ENCODE data around the gene NCAM1.

Gene NCAM1

DNA sequence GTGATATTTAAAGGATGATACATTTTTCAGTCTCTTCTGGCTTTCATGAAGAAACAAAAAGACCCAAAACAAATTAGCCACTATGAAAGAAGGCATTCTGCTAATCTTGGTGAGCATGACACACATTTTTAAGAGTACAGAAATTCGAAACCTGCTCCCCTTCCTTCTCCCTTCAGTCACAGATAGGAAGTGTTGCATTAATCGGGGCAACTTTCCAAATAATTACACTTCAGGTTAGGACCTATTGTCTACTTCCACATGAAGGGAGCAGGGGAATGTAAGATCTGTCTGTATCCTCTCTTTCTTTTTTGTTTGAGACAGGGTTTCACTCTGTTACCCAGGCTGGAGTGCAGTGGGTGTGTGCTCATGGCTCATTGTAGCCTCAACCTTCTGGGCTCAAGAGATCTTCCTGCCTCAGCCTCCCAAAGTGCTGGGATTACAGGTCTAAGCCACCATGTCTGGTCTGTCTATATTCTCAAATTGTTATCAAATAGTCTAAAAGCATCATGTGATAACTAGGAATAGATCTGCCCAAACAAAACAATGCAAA is 45.8 kb downstream of the NCAM1 start:
- H3K4me3 ChIP-seq (ENCODE audit: low read depth, low read length), result no peak overlapping the region
- H3K27me3 ChIP-seq (ENCODE audit: control insufficient read depth, insufficient read depth, low read length), result no peaks in the 10 kb centered on the region
- no peak overlapping the region for H3K9ac ChIP-seq (ENCODE audit: low read depth, low read length)
- no peaks in the 10 kb centered on the region for H3K9me3 ChIP-seq (ENCODE audit: control insufficient read depth, insufficient read depth, low read length)
- no peaks in the 10 kb centered on the region for H3K36me3 ChIP-seq (ENCODE audit: control insufficient read depth, insufficient read depth, low read length)
- no peaks in the 10 kb centered on the region for H3K4me1 ChIP-seq (ENCODE audit: control insufficient read depth, insufficient read depth, low read length)

DNA sequence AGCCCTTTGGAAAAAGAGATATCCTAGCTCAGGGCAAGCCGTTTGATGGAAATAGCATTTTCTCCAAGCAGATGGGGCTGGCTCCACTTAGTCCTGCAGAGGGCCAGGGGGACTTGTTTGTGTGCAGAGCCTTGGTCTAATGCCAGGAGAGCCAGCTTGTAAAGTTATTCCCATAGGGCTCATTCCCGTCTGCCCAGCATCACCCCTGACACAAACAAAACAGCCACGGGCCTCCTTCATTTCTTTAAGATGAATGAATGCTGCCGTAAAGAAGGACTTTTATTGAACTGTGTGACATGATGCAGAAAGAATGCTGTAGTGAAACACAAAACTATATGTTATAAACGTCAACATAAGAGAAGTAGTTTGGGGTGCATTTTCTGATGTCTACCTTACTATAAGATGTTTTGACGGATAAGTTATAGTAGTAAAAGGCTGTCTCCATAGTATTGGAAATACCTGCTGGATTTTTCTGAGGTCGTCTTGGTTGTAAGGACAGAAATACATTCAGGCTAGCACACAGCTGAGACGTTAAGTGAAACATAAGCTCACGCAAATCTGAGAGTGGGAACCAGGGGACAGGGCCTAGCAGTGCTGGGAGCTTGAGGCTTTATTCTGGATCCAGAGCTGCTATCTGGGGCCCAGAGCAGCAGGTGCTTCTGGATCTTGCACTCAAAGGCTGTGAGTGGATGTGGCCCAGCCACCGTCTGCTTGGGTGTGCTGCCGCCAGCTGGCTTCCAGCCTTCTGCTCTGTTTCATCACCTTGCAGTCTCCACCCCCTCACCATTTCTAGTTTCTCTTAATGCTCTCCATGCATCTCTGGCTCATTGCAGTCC is 53.3 kb downstream of the NCAM1 start:
- H3K4me1 ChIP-seq (ENCODE audit: control insufficient read depth, insufficient read depth, low read length), result no peaks in the 10 kb centered on the region
- H3K4me3 ChIP-seq (ENCODE audit: low read depth, low read length), result no peak overlapping the region
- no peaks in the 10 kb centered on the region for H3K36me3 ChIP-seq (ENCODE audit: control insufficient read depth, insufficient read depth, low read length)
- H3K9me3 ChIP-seq (ENCODE audit: control insufficient read depth, insufficient read depth, low read length), result no peaks in the 10 kb centered on the region
- no peak overlapping the region for H3K9ac ChIP-seq (ENCODE audit: low read depth, low read length)
- H3K27me3 ChIP-seq (ENCODE audit: control insufficient read depth, insufficient read depth, low read length), result no peaks in the 10 kb centered on the region

DNA sequence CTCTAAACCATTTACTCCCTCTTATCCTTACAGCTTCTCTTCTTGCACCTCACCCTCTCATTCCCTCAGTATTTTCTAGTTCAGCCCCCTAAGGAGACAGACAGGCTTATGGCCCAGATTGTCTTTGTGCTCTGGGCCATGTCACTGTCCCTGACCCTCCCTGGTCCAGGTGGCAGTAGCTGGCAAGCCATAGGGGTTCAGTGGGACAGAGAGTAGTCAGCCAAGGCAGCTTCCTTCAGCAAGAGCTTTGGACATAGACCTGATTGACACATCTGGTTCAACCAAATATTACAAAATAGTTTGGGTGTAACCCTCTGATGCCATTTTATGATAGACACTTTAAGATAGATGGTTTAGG is 53.9 kb downstream of the NCAM1 start:
- H3K27me3 ChIP-seq (ENCODE audit: control insufficient read depth, insufficient read depth, low read length), result no peaks in the 10 kb centered on the region
- no peaks in the 10 kb centered on the region for H3K9me3 ChIP-seq (ENCODE audit: control insufficient read depth, insufficient read depth, low read length)
- no peaks in the 10 kb centered on the region for H3K36me3 ChIP-seq (ENCODE audit: control insufficient read depth, insufficient read depth, low read length)
- no peak overlapping the region for H3K9ac ChIP-seq (ENCODE audit: low read depth, low read length)
- H3K4me3 ChIP-seq (ENCODE audit: low read depth, low read length), result no peak overlapping the region
- no peaks in the 10 kb centered on the region for H3K4me1 ChIP-seq (ENCODE audit: control insufficient read depth, insufficient read depth, low read length)

DNA sequence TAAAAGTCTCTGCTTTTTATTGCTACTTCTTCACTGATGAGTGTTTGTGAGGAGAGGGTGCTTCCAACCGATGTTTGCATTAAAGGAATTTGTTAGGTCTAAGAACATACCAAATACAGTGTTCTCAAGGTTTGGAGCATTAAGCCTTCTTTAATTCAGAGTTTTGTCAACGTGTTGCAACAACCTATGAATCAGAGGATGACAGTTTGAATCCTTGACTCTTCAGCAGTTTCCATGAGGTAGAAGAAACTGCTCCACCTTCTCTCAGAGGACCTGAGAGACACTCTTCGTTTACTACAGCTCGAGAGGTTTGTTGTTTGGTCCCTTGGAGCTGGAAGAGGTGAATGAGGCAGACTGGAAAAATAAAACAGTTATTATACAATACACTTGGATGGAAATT is 55.7 kb downstream of the NCAM1 start:
- H3K4me1 ChIP-seq (ENCODE audit: control insufficient read depth, insufficient read depth, low read length), result no peaks in the 10 kb centered on the region
- H3K9ac ChIP-seq (ENCODE audit: low read depth, low read length), result no peak overlapping the region
- no peaks in the 10 kb centered on the region for H3K27me3 ChIP-seq (ENCODE audit: control insufficient read depth, insufficient read depth, low read length)
- no peaks in the 10 kb centered on the region for H3K9me3 ChIP-seq (ENCODE audit: control insufficient read depth, insufficient read depth, low read length)
- H3K4me3 ChIP-seq (ENCODE audit: low read depth, low read length), result no peak overlapping the region
- no peaks in the 10 kb centered on the region for H3K36me3 ChIP-seq (ENCODE audit: control insufficient read depth, insufficient read depth, low read length)

DNA sequence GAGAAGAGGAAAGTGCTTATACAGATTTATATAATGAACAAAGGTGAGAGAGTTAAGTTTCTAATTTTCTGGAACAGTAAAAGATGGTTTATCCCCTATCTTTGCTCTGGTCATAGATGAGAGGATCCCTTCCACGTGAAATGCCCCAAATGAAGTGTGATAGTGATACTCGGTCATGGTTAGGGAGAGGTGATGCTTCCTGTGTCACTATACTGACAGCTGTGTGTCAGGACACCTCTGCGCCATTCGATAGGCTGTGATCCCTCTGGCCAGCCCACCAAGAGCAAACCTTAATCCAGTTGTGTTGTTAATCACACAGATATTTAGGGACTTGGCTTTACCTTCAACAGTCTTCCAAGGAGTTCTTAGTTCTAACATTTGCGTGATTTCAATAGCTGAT is 57.7 kb downstream of the NCAM1 start:
- no peaks in the 10 kb centered on the region for H3K9me3 ChIP-seq (ENCODE audit: control insufficient read depth, insufficient read depth, low read length)
- no peaks in the 10 kb centered on the region for H3K4me1 ChIP-seq (ENCODE audit: control insufficient read depth, insufficient read depth, low read length)
- no peaks in the 10 kb centered on the region for H3K27me3 ChIP-seq (ENCODE audit: control insufficient read depth, insufficient read depth, low read length)
- no peaks in the 10 kb centered on the region for H3K36me3 ChIP-seq (ENCODE audit: control insufficient read depth, insufficient read depth, low read length)
- H3K4me3 ChIP-seq (ENCODE audit: low read depth, low read length), result no peak overlapping the region
- no peak overlapping the region for H3K9ac ChIP-seq (ENCODE audit: low read depth, low read length)

DNA sequence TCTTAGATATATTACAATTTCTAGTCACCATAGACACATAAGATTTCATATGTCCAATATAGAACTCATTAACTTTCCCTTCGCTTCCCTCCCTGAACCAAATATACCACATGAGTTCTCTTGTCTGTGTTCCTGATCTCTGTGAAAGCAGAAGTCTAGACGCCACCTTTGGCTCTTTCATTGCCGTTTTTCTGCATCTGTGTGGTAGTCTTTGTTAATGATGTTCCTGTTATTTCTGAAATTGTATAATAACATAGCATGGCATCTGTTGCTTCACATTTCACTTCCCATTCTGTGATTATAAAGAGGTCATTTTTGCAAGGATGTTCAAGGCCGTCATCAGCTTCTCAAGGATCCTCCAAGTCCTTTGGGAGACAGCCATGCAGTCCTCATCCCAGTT is 58.5 kb downstream of the NCAM1 start:
- Histone ChIP-seq H3K4me1 (ENCODE audit: control insufficient read depth, insufficient read depth, low read length) (no peaks in the 10 kb centered on the region), H3K36me3 (ENCODE audit: control insufficient read depth, insufficient read depth, low read length) (no peaks in the 10 kb centered on the region), H3K9ac (ENCODE audit: low read depth, low read length) (no peak overlapping the region), H3K27me3 (ENCODE audit: control insufficient read depth, insufficient read depth, low read length) (no peaks in the 10 kb centered on the region), H3K9me3 (ENCODE audit: control insufficient read depth, insufficient read depth, low read length) (no peaks in the 10 kb centered on the region), H3K4me3 (ENCODE audit: low read depth, low read length) (no peak overlapping the region)

DNA sequence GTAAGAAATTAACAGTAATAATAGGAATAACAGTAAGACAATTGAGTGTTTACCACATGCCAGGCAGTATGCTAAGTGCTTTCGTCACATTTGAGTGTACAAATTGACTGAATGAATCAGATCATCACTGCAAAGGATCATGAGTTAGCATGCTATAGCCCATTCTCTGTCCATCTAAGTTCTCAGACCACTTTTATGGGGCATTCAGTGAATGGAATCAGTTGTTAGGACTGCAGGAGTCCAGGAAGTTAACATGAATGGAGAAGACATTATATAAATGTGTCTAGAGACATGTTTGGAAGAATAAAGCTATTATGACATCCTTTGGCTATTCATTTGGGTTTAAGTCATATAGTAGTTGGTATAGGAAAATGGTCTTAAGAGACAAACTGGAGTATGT is 59.9 kb downstream of the NCAM1 start:
- Histone ChIP-seq H3K4me1 (ENCODE audit: control insufficient read depth, insufficient read depth, low read length) (no peaks in the 10 kb centered on the region), H3K4me3 (ENCODE audit: low read depth, low read length) (no peak overlapping the region), H3K9ac (ENCODE audit: low read depth, low read length) (no peak overlapping the region), H3K27me3 (ENCODE audit: control insufficient read depth, insufficient read depth, low read length) (no peaks in the 10 kb centered on the region), H3K36me3 (ENCODE audit: control insufficient read depth, insufficient read depth, low read length) (no peaks in the 10 kb centered on the region), H3K9me3 (ENCODE audit: control insufficient read depth, insufficient read depth, low read length) (no peaks in the 10 kb centered on the region)

DNA sequence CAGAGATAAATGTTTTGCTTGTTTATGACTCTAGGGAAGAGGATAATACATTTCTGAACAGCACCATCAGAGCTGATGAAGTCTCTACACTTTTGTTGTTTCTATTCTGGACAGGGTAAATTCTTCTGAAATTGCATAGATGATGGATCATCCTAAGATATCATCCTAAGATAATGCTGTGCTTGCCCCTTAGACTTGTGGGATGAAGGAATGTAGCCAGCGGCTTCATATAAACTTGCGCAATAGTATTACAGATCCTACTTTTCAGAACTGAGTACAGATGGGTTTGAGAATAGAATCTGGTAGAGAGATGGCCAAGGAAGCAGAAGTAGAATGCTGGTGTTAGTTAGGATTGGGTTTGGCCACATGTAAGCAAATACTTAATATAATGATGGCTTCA is 61.0 kb downstream of the NCAM1 start:
- no peak overlapping the region for H3K4me3 ChIP-seq (ENCODE audit: low read depth, low read length)
- H3K36me3 ChIP-seq (ENCODE audit: control insufficient read depth, insufficient read depth, low read length), result no peaks in the 10 kb centered on the region
- H3K4me1 ChIP-seq (ENCODE audit: control insufficient read depth, insufficient read depth, low read length), result no peaks in the 10 kb centered on the region
- no peak overlapping the region for H3K9ac ChIP-seq (ENCODE audit: low read depth, low read length)
- no peaks in the 10 kb centered on the region for H3K9me3 ChIP-seq (ENCODE audit: control insufficient read depth, insufficient read depth, low read length)
- no peaks in the 10 kb centered on the region for H3K27me3 ChIP-seq (ENCODE audit: control insufficient read depth, insufficient read depth, low read length)

DNA sequence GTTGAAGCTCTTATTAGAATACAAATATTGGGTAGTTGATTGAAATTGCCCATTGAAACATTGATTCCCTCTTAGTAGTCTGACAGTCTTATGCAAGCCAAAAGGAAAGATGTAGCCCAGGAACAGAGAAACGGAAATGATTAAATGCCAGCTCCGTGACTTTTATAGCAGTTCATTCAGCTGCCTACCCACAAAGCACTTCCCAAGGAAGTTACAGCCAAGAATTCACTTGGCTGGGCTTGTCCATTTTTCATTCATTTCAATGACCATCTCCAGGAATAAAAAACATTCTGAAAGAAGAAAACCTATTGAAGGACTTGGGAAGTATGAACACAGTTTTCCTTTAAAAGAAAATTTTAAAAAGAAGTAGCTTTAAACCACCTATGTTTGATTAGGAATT is 62.0 kb downstream of the NCAM1 start:
- Histone ChIP-seq H3K36me3 (ENCODE audit: control insufficient read depth, insufficient read depth, low read length) (no peaks in the 10 kb centered on the region), H3K4me3 (ENCODE audit: low read depth, low read length) (no peak overlapping the region), H3K27me3 (ENCODE audit: control insufficient read depth, insufficient read depth, low read length) (no peaks in the 10 kb centered on the region), H3K9ac (ENCODE audit: low read depth, low read length) (no peak overlapping the region), H3K4me1 (ENCODE audit: control insufficient read depth, insufficient read depth, low read length) (no peaks in the 10 kb centered on the region), H3K9me3 (ENCODE audit: control insufficient read depth, insufficient read depth, low read length) (no peaks in the 10 kb centered on the region)

DNA sequence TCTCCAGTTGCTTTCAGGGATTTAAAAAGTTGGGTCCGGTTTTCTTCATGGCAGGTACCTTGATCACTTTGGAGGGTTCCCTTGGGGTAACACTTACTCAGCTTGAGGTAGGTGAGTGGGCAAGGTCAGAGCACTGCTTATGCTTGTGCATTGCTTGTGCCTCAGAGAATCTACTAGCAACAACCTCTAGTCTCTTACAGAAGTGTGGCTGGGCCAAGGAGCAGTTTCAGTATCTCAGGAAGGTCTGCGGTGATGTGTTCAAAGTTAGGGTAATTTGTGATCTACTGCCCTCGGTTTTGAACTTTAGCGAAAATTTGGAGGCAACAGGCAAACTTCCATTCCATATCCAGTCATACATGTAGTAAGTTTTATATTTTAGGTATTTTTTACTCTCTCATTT is 62.8 kb downstream of the NCAM1 start:
- H3K27me3 ChIP-seq (ENCODE audit: control insufficient read depth, insufficient read depth, low read length), result no peaks in the 10 kb centered on the region
- H3K4me3 ChIP-seq (ENCODE audit: low read depth, low read length), result no peak overlapping the region
- no peaks in the 10 kb centered on the region for H3K4me1 ChIP-seq (ENCODE audit: control insufficient read depth, insufficient read depth, low read length)
- no peak overlapping the region for H3K9ac ChIP-seq (ENCODE audit: low read depth, low read length)
- H3K36me3 ChIP-seq (ENCODE audit: control insufficient read depth, insufficient read depth, low read length), result no peaks in the 10 kb centered on the region
- H3K9me3 ChIP-seq (ENCODE audit: control insufficient read depth, insufficient read depth, low read length), result no peaks in the 10 kb centered on the region

DNA sequence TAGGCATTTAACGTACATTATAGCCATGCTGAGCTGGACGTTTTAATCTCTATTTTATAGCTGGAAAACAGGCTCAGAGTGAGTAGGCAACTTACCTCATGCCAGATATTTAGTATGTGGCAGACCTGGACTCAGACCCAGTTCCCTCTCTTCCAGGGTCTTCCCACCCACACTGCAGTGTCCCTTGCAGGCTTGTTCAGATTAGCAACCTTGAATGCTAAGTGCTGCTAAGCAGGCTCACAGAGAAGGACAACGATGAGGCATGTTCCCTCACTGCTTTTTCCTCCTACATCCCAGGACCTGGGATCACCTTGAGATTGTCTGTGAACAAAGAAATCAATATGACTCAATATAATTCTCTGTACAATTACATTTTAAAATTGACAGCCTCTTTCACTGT is 65.6 kb downstream of the NCAM1 start:
- Histone ChIP-seq H3K36me3 (ENCODE audit: control insufficient read depth, insufficient read depth, low read length) (no peaks in the 10 kb centered on the region), H3K4me1 (ENCODE audit: control insufficient read depth, insufficient read depth, low read length) (no peaks in the 10 kb centered on the region), H3K9ac (ENCODE audit: low read depth, low read length) (no peak overlapping the region), H3K4me3 (ENCODE audit: low read depth, low read length) (no peak overlapping the region), H3K27me3 (ENCODE audit: control insufficient read depth, insufficient read depth, low read length) (no peaks in the 10 kb centered on the region), H3K9me3 (ENCODE audit: control insufficient read depth, insufficient read depth, low read length) (no peaks in the 10 kb centered on the region)

DNA sequence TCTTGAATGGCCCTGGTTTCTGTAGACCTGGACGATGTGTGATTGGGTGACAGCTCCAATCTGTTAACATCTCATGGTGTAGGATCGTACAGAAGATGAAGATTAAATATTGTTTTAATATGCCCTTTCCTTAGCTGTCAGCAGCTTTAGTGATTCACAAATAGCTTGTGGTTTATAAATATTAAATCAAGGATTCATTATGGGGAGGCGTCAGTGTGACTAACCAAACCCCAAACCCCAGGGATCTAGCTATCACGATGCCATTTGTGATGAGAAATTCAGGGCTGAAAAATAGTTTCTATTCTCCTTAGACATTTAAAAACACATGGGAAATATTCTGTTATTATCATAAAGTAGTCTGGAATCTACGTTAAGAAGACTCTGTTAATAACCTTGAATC is 73.4 kb downstream of the NCAM1 start:
- Histone ChIP-seq H3K36me3 (ENCODE audit: control insufficient read depth, insufficient read depth, low read length) (no peaks in the 10 kb centered on the region), H3K9me3 (ENCODE audit: control insufficient read depth, insufficient read depth, low read length) (no peaks in the 10 kb centered on the region), H3K27me3 (ENCODE audit: control insufficient read depth, insufficient read depth, low read length) (no peaks in the 10 kb centered on the region), H3K4me3 (ENCODE audit: low read depth, low read length) (no peak overlapping the region), H3K9ac (ENCODE audit: low read depth, low read length) (no peak overlapping the region), H3K4me1 (ENCODE audit: control insufficient read depth, insufficient read depth, low read length) (no peaks in the 10 kb centered on the region)
